GM19395 (cell line): ENCODE data around the gene CRACR2A.

ENCODE experiments used
- ATAC-seq: cut with Tn5 transposase; IDR thresholded peaks from one replicate; pipeline ENCODE4 v1.9.1; 2021; ENCODE audit warnings: mild to moderate bottlenecking, moderate library complexity; ENCODE audit not compliant: unreplicated experiment

Gene CRACR2A

DNA sequence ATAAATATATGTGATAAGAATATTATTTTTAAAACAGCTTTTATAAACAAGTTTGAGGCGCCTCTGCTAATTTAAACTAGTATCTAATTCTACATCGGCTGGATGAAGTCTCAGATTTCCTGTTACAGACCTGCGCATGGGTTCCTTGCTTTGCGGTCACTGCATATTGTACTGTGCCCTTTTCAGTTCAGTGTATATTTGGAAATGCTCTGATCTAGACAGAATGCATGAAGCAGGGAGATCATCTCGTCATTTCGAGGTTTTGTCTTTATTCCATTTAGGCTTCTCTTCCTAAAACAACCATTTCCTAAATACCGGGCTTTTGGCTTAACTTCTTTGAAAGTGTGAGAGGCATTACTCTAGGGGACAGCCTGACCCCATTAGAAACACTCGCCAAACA, 25.6 kb downstream of the CRACR2A start:
- ATAC-seq: no peak

DNA sequence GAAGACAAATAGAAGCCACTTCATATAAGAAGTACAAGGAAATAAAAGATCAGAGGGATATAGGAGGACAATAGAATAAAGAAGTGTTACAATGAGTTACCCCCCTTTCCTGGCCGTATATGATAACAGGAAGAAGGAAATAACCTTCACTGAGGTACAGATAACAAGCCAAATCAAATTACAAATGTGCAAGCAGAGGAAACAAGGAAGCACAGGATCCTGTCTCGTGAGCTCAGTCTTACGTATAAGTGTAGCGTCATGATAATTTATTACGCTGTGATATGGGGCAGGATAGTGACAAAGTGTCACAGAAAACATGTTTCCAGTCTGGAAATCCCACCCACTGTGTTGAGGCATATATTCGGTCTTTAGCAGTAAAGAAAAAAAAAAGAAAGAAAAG, 26.5 kb downstream of the CRACR2A start:
- no peak for ATAC-seq

DNA sequence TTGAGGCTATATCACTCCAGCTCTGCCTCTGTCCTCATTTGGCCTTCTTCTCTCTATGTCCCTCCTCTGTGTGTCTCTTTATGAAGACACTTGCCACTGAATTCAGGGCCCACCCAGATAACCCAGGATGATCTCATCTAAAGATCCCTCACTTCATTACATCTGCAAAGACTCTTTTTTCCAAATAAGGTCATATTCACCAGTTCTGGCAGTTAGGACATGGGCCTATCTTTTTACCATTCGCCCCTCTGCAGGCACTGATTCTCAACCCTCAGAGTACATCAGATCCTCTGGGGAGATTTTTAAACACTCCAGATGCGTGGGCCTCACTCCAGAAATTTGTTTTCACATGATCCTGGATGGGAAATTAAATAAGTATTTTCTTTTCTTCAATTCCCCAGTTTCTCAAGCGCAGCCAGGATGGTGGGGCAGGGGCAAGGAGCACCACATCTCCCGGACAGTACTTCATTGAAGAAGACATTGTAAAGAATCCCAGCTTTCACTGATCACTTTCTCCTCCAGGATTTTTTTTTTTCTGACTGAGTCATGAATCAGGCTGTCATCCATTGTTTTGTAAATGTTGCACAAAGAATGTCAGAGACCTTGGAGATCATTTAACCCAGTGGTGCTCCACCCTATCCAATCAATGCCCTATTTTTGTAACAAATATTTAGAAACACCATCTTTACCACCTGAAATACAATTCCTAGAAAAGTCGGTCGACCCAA, 27.4 kb downstream of the CRACR2A start:
- no peak for ATAC-seq

DNA sequence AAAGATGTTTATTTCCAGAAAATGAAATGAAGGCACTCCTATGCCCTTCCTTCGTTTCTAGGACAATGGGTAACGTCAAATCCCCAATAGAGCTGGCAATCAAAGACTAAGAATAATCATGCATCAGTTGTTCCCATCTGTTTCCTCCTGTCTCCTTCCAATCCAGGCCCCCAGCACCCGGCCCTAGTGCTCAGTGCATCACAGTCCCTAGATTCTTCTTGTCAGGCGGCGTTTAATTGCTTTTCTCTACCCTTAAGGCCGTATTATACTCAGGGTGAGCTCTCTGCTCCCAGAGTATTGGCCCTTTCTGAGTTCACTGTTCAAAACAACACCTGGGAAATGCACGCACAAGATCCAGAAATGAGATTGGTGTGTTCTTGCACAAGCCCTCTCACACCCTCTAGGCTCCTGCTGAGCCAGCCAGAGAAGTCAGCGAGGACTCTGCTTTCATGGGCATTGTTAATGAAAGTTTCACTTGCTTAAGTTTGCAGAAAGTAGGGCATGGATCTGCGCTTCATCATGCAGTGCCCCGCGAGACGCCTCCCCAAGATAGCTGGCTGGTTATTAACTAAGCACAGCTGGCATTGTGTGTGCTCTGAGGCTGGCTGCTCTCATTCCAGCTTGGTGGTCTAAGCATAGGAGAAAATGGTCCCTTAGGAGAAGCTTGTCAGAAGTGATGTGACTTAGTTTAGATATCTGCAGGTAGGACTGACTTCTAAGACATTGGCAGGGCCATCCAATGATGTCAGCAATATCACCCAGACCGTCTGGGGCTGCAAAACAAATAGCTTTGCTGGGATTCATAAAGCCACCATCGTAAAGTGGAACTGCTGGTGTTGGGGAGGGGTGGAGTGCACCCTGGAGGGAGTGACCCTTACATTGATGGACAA, 28.7 kb downstream of the CRACR2A start:
- no peak for ATAC-seq

DNA sequence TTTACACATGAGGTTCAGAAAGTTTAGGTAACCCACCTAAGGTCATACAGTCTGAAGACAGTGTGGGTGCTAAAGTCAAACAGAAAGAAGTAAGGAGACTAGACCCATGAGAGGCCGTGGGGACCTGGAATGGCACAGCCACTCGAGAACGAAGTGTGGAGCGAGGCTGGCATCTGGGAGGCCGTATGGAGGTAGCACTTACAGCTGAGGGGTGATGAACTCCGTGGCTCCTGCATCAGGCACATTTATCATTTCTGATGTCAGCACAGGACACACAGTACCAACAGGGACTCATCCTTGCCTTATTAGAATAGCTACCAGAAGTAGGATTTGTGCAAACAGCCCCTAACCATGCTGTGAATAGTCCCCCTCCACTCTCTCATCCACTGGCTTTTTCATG, 30.5 kb downstream of the CRACR2A start:
- no peak for ATAC-seq

DNA sequence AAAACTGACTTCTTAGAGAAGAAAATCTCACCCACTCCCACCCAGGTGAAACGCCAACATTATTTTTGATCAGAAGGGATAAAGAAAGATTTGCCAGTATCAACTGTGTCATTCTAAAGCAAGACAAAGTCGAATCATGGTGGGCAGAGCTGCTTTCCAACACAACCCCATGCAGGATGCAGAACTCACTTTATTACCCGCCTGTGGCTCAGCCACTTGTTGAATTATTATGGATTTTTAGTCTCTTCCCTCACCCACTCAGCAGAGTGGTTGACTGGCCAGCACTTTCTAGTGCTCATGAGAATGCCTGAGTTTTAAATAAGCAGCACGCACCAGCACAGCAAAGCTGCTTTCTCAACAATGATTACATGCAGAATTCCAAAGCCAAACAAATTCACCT, 32.1 kb downstream of the CRACR2A start:
- no peak for ATAC-seq

DNA sequence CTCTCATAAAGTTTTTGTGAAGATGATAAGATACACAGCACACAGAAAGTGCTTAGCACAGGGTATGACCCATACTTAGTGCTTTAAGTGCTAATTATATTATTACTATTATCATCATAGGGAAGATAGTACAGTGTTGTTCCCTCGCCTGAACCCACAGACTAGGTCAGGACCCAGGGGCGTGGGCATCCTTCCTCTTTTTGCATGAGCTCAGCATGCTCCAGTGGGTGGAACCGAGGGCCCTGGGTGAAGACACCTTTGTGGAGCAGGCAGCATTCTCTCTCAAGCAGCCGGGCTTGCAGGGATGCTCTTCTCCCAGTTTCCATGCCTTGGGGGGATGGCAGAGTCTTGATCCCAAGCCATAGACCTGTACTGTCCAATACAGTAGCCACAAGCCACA, 34.8 kb downstream of the CRACR2A start:
- ATAC-seq: no peak

DNA sequence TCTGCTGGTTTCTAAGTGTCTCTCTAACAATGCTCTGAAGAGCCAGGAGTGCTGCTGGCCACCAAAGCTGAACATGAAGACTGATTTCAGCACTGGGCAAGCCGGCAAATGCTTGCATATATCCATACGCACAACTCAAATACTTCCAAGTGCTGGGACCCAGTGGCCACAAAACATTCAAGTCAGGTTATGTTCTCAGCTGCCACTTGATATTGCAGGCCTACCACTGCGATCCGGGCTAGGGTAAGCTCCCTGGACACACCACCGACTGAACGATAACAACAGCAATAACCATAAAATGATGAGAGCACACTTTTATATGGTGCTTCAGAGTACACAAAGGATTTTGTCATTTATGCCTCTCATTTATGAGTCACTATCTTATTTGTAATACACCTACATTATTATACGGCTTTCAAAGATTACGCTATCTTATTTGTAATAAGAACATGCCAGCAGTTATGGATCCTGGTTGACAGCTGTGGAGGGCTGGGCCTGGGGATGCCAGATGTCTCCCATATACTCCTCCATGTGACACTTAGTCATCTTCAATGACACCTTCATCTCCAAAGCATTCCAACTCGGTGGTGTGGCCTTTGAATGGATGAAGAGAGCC, 35.5 kb downstream of the CRACR2A start:
- no peak for ATAC-seq

DNA sequence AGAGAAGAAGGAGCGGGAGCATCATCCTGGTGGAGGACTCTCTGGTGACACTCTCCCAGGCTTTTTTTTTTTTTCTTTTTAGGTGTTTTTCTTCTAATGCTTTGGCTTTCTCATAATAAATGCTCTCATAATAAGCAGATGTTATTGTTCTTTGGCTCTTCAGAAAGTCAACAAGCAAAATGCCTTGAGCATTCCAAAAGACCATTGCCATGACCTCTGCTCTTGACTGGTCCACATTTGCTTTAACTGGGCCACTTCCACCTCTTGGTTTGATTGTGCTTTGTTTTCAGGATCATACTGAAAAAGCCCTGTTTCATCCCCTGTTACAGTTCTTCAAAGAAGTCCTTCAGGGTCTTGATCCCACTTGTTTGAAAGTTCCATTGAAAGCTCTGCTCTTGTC, 36.9 kb downstream of the CRACR2A start:
- ATAC-seq: no peak

DNA sequence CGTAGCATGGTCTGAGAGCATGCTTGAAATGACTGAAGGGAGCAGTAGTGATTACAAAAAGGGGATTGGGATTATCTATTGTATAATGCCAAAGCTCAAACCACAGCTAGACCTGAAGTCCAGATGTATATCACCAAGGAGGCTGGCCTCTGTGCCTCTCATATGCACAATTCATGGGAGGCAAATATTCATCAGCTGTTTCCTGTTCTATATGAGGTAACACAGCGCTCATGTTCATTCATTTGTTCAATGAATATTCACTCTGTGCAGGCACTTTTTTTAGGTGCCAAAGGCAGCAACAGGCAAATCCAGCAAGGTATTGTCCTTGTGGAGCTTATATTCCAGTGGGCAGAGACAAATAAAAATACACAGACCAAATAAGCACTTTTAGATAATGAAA, 39.0 kb downstream of the CRACR2A start:
- no peak for ATAC-seq

DNA sequence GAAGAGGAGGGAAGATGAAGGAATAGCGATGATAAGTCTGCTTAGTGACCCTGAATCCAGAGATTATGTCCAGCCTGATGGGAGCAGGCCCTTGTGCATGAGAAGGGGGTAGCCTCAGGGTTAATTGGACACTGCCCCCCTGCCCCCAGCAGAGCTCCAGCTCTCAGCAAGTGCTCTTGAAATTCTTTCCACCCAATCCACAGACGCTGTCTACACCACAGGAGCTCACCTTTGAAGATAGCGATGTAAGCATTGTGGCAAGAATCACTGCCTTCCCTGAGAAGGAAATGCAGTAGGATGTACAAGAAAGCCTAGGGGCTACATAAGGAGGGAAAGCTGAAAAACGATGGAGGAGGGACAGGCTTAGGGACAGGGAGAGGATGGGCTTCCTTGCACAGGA, 39.4 kb downstream of the CRACR2A start:
- no peak for ATAC-seq

DNA sequence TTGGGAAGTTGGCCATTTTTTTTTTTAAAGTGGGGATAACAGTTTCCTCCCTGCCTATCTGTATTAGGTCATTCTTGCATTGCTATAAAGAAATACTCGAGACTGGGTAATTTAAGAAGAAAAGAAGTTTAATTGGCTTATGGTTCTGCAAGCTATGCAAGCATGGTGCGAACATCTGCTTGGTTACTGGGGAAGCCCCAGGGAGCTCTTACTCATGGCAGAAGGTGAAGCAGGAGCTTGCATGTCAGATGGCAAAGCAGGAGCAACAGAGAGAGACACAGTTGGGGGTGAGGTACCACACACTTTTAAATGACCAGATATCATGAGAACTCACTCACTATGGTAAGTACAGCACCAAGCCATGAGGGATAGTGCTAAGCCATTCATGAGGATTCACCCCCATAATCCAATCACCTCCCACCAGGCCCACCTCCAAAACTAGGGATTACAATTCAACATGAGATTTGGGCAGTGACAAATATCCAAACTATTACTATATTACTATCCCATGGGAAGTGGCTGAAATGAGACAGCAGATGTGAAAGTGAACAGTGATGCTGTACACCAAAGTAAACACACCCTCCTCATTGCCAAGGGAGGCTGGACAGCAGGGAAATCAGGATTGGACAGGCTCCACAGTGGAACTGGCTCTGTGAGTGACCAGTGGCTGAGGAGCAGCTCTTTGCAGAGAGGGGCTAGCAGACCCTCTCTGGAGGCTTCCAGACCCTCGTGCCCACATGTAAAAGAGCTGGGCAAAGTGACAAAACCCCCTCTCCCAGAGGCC, 40.5 kb downstream of the CRACR2A start:
- ATAC-seq: no peak

DNA sequence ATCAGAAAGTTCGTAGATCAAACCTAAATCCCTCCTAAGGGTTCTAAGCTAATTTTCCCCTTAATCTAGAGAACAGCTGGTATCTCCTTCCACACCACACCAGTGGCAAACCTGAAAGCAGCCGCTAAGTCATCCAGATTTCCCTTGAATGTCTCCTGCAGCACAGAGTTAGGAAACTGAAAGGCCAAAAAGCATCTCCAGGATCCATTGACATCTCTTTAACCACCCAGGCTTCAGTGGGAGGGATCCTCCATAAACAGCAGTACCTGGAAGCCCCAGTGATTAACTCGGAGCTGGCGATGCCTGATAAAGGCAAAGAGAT, 47.6 kb downstream of the CRACR2A start:
- ATAC-seq: no peak

DNA sequence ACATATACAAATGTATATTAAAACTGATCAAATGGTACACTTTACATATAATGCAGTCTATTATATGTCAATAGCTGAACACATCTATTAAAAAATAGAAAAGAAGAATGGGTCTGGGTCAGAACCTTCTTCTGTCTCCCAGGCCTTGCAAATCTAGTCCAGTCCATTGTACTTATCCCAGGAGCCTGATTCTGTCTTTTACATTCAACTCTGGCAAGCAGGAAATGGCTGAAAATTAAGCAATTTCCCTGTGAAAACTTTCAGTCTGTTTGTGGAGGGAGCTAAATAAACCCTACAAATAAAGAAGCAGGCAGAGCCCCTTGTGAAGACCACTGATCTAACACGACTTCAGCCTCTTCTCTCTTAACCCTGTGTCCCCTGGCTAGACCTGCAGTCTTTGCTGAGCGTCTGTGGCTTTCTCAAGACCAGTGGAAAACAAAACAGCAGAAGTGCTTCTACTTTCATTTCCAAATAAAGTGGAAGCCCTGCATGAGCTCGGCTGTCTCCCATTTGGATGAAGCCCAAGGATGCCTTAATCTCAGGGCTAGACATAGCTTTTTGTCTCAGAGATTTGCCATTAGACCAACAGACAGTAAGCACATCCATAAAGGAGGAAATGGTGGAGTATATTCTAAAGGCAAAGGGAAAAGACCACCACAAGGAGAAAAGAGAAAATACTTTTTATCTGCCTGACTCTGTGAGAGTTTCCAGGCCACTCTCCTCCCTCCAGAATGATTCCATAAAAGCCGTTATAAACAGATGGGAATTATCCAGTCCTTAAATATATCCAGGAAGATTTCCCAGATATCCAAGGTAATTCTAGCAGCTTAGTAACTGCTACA, 48.2 kb downstream of the CRACR2A start:
- ATAC-seq: no peak

DNA sequence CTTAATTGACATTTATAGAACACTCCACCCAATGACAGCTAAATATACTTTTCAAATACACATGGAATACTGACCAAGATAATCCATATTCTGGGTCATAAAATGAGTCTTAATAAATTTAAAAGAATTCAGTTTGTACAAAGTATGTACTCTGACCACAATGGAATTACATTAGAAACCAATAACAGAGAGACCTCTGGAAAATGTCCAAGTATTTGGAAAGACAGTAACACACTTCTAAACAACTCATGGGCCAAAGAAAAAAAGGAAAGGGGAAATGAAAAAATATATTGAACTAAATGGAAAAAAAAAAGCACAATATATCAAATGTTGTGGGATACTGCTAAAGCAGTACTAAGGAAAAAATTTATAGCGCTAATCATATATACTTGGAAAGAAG, 52.0 kb downstream of the CRACR2A start:
- ATAC-seq: no peak

DNA sequence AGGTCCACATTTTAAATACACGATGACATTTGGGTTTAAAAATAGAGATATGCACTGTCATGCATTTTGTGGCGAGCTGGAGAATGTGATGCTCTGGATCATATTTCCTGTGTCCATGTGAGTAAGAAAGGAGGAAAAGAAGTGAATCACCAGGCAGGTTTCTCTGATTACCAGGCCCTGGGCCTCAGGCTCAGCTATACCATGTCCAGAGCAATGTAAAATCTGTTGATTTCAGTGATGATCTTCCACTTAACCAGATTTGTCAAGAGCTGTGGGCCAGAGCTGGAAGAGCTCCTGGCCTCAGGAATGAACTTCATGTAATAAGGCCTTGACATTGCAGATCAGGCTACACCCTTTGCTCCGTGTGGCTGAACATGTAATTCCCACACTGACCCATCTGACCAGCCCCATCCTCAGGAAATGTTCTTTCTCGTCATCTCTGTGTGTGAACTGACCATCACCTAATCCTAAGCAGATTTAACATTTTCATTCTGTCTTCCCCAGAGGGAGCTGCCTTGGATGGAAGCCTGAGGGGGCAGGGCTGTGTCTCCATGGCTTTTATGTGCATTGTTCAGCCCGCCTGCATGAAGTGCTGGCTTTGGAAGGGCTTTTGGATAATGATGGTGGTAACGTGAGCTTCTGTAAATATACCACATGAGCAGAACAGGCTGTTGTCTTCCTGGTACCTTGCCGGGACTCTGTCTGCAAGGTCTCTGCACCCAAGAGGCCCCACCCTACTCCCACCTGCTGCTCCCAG, 54.5 kb downstream of the CRACR2A start:
- ATAC-seq: no peak

DNA sequence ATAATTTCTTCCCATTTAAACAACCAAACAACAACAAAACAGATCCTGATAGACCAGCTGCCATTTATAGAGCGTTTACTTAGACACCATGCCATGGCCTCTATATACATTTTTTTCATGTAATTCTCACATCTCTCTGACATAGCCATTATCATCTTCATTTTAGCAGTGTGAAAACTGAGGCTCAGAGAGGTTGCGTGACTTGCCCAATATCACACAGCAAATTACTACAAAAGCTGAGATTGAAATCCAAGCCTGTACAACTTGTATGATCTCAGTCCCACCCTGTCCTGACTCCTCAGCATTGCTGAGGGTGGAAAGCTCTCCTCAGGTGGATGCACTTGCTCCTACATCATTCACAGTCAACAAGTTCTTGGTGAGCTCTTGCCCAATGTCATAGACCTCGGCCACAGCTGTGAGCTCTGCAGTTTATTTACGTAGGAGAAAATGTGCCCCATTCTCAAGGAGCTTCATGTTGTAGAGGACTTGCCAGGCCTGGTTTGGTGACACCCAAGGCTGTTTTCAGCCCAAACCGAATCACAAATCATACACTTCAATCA, 55.5 kb downstream of the CRACR2A start:
- ATAC-seq: no peak

DNA sequence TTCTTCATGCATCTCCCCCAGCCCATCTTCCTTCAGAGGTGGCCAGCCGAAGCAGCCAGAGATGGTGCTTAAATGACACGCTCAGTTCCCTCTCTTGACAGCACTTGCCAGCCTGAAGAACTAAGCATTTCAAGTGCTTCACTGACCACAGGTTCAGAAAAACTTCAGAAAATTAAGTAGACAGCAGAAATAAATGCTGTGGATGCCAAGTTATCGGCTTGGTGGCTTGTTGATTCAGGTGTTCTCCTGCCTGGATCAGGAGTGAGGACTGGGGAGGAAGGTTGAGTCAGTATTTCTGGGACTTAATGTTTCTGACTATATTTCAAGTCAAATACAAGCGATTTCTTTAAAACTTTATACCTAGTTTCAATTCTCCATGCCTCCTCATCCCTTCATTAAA, 58.2 kb downstream of the CRACR2A start:
- no peak for ATAC-seq

DNA sequence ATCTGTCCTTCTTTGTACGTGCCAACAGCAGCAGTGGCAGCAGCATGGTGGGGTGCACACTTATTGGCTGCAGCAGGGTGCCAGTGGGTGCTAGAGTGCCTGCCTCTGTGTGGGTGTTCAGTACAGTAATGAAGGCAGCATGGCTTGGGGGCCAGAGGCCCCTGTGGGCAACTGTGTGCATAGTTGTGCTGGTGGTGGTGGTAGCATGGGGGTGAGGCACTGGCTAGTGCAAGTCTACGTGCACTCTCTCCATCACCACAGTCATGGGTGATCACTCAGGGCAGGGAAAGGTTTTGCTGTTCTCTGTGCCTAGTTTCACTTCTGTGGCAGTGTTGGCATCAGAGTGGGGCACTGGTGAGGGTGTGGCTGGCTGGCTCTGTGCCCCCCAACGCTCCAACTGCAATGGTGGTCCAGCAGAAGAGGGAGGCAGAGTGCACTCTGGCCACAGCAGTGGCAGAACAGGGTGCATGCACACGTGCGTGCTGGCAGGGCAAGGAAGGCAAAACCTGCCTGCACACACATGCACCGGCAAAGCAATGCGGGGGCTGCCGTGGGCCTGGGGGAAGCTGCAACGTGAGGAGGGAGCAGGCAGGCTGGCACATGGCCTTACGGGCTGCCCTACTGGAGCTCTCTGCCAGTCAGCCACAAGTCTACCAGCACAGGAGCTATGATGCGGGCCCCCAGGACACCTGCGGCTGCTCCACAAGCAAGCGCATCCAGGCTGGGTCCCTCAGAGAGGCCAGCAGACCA, 60.1 kb downstream of the CRACR2A start:
- no peak for ATAC-seq
